ENCODE data around the gene DGCR8. TPM values are rescaled to one million over a fixed set of nuclear protein-coding genes. Genes with fewer than 3 reads are reported as not detected.

DGCR8 gene
- total RNA-seq, 1 donor from 2014 or later = 30.5 TPM

DNA sequence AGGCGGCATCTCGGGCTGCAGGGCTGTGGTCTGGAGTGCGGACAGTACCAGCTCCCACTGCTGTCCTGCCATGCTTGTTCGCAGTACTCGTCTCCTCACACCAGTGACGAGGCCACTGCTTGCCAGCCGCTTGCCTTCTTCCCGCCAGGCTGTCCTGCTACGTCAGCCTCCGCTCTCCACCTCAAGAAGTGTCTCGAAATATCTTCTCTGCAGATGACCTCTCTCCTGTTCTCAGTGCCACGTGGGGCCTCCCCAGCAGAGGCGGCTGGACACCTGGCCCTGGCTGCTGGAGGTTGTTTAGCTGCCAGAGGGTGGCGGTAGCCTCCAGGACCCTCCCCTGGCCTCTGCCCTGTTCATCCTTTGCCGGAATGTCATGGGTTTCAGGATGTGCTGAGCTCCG is 73.9 kb downstream of the DGCR8 start:
- Histone ChIP-seq H3K27me3 (ENCODE audit: control insufficient read depth, insufficient read depth, low read length) (no peaks in the 10 kb centered on the region), H3K4me3 (ENCODE audit: low read depth, low read length) (no peak overlapping the region), H3K36me3 (ENCODE audit: control insufficient read depth, insufficient read depth, low read length) (no peaks in the 10 kb centered on the region)
- TF ChIP-seq, protein P1, sequence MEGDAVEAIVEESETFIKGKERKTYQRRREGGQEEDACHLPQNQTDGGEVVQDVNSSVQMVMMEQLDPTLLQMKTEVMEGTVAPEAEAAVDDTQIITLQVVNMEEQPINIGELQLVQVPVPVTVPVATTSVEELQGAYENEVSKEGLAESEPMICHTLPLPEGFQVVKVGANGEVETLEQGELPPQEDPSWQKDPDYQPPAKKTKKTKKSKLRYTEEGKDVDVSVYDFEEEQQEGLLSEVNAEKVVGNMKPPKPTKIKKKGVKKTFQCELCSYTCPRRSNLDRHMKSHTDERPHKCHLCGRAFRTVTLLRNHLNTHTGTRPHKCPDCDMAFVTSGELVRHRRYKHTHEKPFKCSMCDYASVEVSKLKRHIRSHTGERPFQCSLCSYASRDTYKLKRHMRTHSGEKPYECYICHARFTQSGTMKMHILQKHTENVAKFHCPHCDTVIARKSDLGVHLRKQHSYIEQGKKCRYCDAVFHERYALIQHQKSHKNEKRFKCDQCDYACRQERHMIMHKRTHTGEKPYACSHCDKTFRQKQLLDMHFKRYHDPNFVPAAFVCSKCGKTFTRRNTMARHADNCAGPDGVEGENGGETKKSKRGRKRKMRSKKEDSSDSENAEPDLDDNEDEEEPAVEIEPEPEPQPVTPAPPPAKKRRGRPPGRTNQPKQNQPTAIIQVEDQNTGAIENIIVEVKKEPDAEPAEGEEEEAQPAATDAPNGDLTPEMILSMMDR (IDR thresholded peaks at IDR 0.05; ENCODE audit: insufficient read depth, low read length, severe bottlenecking) = peak; percentile 0
- FAIRE-seq (peak; percentile 43), DNase-seq (ENCODE audit: low read depth) (no peak)

DNA sequence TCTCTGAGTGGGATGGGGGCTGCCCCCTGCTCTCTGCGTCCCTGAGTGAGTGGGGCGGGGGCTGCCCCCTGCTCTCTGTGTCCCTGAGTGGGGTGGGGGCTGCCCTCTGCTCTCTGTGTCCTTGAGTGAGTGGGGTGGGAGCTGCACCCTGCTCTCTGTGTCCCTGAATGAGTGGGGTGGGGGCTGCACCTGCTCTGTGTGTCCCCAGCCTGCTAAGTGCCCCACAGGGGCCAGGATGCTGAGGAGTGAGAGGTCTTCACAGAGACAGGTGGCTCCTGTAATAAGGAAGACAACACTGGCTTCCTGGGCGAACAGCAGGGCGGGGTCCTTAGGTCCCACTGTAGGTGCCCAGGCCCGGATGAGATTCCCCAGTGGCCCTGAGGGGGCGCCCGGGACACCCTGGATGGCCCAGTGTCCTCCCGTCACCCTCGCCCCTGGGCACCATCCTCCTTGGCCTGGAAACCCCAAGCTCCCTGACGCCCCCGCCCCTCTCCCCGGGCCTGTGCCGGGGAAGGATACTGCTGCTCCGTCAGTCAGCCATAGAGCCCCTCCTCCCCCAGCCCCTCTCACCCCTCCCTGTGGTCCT is 74.7 kb downstream of the DGCR8 start:
- no peak for FAIRE-seq

DNA sequence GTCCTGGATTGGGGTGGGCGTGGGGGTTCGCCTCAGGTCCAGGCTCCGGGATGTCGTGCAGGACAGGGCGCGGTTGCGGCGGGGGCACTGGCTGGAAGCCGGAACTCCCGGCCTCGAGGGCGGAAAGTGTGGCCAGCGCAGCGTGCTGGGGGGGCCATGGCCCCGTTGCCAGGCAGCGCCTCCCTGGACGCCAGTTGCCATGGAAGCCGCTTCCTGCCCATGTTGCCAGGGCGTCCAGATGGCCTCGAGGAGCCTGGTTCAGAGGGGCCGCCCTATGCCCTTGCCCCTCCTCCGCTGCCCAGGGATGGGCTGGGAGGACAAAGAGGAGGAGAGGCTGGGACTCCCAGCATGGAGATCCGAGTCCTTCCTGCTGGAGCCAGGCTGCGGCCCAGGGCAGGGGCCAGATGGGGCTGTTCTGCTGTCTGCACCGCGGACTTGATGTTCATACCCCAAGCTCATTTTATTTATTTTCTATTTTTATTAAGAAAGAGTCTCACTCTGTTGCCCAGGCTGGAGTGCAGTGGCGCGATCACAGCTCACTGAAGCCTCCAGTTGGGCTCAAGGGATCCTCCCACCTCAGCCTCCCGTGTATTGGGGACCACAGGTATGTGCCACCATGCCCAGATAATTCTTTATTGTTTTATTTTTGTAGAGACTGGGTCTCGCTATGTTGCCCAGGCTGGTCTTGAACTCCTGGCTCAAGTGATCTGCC is 75.4 kb downstream of the DGCR8 start:
- Histone ChIP-seq H3K27me3 (ENCODE audit: control insufficient read depth, insufficient read depth, low read length) (no peaks in the 10 kb centered on the region), H3K4me3 (ENCODE audit: low read depth, low read length) (no peak overlapping the region), H3K36me3 (ENCODE audit: control insufficient read depth, insufficient read depth, low read length) (no peaks in the 10 kb centered on the region)
- no peak for FAIRE-seq
- TF ChIP-seq, protein P1 (IDR thresholded peaks at IDR 0.05; ENCODE audit: insufficient read depth, low read length, severe bottlenecking) = no peak
- DNase-seq (ENCODE audit: low read depth) = no peak

More for the DNA sequence above, 74.7 kb downstream of the DGCR8 start:
- no peak for DNase-seq (ENCODE audit: low read depth)
- Histone ChIP-seq H3K4me3 (ENCODE audit: low read depth, low read length) (no peak overlapping the region), H3K36me3 (ENCODE audit: control insufficient read depth, insufficient read depth, low read length) (no peaks in the 10 kb centered on the region), H3K27me3 (ENCODE audit: control insufficient read depth, insufficient read depth, low read length) (no peaks in the 10 kb centered on the region)
- TF ChIP-seq, protein P1 (IDR thresholded peaks at IDR 0.05; ENCODE audit: insufficient read depth, low read length, severe bottlenecking) = no peak

DNA sequence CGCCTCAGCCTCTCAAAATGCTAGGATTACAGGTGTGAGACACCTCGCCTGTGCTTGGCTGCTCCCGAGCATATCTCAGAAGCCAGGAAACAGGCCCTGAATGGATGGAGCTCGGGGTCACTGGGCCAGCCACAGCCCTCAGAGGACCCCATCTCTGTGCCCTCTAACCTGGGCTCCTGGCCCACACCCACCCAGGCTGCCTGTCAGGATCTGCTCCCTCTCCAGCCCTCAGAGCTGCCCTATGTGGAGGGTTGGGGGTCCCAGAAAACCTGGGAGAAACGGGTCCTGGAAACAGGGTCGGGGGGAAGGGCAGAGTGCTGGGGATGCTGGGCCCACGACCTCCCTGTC is 76.0 kb downstream of the DGCR8 start:
- H3K4me3 ChIP-seq (ENCODE audit: low read depth, low read length) = no peak overlapping the region
- DNase-seq (ENCODE audit: low read depth) (no peak), FAIRE-seq (no peak)
- TF ChIP-seq, protein P1 (IDR thresholded peaks at IDR 0.05; ENCODE audit: insufficient read depth, low read length, severe bottlenecking) = no peak
- H3K27me3 ChIP-seq (ENCODE audit: control insufficient read depth, insufficient read depth, low read length) = no peaks in the 10 kb centered on the region
- H3K36me3 ChIP-seq (ENCODE audit: control insufficient read depth, insufficient read depth, low read length) = no peaks in the 10 kb centered on the region

DNA sequence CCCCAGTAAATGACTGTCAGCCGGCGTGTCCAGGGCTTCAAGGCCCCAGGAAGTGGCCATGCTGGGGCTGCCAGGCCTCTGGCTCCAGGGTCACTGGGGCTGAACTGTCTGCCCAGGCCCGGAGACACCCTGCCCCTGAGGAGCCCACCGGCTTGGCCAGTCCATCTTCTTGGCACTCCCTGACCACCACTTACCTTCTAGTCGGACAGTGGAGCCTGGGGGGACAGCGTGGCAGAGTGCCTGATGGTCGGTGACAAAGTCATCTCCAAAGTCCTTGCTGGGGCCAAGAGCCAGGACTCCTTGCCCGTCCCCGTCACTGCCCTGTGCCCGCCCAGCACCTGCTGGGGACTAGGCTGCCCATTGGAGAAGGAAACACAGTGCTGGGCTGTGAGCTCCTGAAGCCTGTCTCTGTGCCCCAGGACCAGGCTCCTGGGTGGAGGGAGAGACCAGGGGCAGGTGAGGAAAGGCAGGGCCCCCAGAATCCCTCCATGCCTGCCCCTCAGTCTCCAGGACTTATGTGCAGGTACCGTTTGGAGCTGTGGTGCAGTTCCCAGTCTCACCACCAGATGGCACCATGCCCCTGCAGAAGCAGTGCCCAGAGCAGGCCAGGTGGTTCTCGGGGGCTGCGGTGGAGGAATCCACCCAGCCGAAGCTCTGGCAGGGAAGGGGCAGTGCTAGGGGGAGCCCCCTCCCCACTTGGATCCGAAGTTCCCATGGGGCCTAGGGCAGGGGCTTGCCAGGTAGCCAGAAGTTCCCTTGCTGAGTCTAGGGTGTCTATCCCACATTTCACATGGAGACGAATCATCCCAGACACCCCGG is 76.8 kb downstream of the DGCR8 start:
- Histone ChIP-seq H3K4me3 (ENCODE audit: low read depth, low read length) (no peak overlapping the region), H3K27me3 (ENCODE audit: control insufficient read depth, insufficient read depth, low read length) (no peaks in the 10 kb centered on the region), H3K36me3 (ENCODE audit: control insufficient read depth, insufficient read depth, low read length) (no peaks in the 10 kb centered on the region)
- TF ChIP-seq, protein P1 (IDR thresholded peaks at IDR 0.05; ENCODE audit: insufficient read depth, low read length, severe bottlenecking) = peak; percentile 98
- DNase-seq (ENCODE audit: low read depth) (peak; percentile 54), FAIRE-seq (no peak)
